NCI-H748 (cell line): ENCODE data around the gene JCHAIN.
"Not testable (repeated sequence)": the region's sequence is repeated elsewhere in the genome, so short reads cannot be mapped to it uniquely, and the experiment has no call there.

ENCODE experiments used
- DNase-seq: peaks from one replicate; lab custom pipeline; 2025; ENCODE audit not compliant: unreplicated experiment; lab: John Stamatoyannopoulos, UW

The JCHAIN gene

DNA sequence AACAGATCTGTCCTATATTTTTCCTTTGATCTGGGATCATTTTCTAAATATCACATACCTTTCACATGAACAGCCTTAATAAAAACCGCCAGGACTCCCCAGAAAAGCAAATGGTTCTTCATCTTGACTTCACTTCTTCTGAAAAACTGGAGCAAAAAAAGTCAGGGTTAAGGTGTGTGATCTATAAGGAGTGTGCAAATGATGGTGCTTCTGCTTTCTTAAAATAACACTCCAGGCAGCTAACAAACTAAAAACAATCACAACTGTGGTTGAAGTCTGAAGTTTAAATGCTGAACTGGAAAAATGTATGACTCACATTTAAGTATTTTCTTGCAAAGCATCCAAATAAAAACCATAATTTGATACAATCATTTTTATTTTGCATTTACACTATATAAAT, at the start of gene JCHAIN:
JCHAIN (minus strand) TSS at position 140 of the 400 bp plus-strand sequence; CDS start at position 122, 18 bp downstream.
- DNase-seq = no peak

DNA sequence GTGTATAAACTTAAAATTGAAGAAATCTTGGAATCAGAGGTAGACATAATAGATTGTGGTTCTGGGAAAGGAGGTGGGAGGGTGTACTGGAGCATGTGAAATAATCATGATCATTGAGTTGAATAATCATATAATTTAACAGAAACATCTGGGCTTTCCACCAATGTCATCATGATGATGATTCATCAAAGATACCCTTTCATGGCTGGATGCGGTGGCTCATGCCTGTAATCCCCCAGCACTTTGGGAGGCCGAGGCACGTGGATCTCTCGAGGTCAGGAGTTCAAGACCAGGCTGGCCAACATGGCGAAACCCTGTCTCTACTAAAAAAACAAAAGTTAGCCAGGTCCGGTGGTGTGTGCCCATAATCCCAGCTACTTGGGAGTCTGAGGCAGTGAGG, 48.8 kb upstream of the JCHAIN start:
- DNase-seq = no peak

GRCh38 chr4:70714079-70714887, 48.0 kb upstream of the JCHAIN start:
- no peak for DNase-seq

DNA sequence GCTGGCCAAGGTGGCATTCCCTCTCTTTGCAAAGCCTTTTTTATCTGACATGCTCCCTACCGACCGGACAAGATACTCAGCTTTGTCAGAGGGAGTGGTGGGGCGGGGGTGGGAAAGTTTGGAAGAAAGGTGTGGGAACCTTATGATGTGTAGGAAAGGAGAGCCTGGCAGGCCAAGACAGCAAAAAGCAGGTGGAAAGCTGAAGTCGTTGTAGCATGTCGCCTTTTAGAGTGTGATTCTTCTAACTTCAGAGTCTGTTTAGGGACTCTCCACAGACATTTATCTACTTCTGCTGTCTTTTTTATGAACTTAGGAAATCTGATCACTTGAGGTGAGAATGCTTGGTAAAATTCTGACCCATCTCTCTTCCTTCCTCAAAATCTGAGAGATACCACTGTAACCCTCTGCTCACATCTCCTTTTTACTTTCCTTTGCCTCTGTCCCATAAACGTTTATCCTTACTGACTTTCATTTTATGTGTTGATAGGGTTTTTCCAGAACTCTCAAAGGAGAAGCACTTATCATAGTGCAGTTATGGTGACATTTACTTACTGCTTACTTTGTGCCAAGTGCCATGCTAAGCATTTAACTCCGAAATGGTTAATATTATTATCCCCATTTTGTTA, 47.3 kb upstream of the JCHAIN start:
- DNase-seq = no peak

GRCh38 chr4:70712604-70713452, 46.5 kb upstream of the JCHAIN start:
- no peak for DNase-seq

DNA sequence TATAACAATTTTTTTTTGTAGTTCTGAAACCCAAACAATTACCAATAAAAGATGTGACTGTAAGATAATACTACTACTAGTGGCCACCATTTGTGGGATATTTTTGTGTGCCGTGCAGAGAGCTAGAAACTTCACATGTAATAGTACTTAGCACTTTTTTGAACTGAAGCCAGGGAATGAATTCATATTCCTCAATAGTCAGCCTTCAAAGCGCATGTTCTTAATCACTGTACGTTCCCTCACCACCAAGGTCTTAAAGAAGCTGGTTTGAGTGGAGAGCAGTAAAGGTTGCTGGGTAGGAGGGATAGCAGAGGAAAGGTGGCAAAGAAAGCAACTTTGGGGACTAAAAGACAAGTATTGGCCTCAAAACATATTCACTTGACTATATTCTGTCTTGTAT, 45.8 kb upstream of the JCHAIN start:
- DNase-seq = no peak

GRCh38 chr4:70711599-70711998, 45.3 kb upstream of the JCHAIN start:
- DNase-seq = no peak

DNA sequence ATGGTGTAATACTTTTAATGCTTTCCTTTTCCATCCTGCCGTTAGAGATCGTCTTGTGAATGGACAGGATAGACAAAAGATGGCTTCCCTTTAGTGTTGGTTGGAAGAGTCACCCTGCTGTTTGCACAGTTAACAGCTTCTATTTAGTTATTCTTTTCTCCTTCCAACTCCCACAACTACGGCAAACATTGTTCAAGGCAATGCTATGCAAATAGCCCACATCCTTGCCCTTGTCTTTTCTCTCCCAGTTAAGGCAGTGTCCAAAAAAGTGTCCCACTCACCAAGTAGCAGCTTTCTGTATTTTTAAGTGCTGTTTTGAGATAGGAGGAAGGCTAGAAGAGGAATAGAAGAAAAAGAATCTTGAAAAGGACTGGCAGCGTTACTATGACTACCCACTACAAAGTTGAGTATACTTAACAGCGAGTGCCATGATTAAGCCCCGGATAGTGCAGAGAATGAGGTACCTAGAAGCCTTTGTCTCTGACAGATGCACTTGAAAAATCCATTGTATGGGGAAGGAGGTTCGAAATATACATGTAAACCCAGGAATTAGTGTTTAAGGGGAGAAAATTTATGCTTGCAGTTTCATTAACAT, 43.4 kb upstream of the JCHAIN start:
- DNase-seq = peak; percentile 45

DNA sequence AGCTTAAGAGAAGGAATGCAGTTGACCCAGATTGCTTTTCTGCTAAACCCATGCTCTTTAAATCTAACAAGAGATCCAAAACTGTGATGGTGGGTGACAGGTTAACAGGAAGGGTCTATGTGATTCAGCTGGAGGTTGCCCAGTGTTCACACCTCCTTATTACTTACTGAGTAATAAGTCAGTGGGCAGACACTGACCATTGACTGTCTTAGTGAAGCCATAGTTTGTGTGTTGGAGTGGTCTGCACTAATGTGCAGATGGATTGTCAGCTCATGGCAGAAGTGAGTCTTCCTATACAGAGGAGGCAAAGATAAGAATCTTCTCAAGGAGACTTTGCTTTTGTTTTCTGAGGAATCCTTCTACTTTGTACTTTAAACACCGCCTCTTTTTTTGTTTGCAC, 40.2 kb upstream of the JCHAIN start:
- DNase-seq = no peak

- no peak for DNase-seq
These were observed 39.7 kb upstream of the JCHAIN start for GRCh38 chr4:70706044-70706461.

- peak; percentile 69 for DNase-seq
These were observed 39.1 kb upstream of the JCHAIN start for GRCh38 chr4:70705183-70706043.

- DNase-seq = no peak
These were observed 38.5 kb upstream of the JCHAIN start for GRCh38 chr4:70704931-70705182.

GRCh38 chr4:70704215-70704930, 38.1 kb upstream of the JCHAIN start:
- peak; percentile 79 for DNase-seq

DNA sequence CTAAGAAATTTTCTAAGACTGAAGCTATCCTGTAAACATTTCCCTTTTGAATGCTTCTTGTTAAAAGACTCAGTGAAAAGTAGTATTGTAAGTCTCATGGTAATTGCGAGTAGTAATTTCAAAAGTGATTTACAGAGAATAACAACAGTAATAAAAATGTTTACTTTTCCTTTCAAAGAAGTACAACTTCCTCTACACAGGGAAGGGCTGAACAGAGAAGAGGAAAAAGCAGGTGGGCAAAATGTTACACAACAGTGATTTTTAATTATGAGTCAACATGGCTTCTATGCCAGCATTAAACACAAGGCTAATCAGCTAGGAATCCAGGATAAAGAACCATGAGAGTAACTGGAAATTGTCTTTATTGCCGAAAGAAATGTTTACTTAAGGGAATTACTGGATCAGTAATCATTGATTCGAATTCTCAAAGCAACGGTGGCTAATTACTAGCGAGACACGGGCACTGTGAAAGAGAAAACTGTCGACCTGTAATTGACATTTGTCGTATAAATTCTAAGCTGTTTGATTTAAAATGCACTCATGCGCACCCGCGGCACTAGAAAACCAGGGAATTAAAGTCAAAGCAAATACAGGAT, 37.4 kb upstream of the JCHAIN start:
- peak; percentile 92 for DNase-seq

- DNase-seq = peak; percentile 11
These were observed 36.3 kb upstream of the JCHAIN start for GRCh38 chr4:70702592-70702991.

DNA sequence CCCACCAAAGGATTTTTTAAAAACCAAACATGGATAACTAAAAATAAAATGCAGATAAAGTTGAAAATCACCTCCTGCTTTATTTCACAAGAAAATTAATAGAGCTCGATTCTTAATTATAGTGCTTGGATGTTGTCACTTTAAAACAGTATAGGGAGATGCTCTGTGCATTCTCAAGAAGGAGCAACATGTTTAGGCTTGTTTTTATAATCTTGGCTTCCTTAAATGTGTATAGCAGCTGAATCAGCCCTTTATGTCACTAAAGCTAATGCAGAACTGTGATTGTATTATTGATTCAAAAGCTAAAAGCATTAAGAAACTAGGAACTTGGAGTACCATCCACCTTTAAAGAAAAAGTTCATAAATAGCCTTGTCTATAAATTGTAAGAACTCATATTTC, 35.0 kb upstream of the JCHAIN start:
- DNase-seq = no peak

- no peak for DNase-seq
These were observed 34.4 kb upstream of the JCHAIN start for GRCh38 chr4:70700712-70701111.

DNA sequence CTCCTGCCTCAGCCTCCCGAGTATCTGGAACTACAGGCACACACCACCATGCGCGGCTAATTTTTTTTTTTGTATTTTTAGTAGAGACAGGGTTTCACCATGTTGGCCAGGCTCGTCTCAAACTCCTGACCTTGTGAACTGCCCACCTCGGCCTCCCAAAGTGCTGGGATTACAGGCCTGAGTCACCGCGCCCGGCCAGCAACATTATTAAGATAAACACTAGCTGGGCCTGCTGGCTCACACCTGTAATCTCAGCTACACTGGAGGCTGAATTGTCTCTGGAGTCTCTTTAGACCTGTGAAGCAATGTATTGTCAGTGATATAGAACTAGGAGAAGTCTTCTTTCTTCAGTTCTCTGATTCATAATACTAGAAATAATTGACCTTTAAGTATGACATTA, 32.1 kb upstream of the JCHAIN start:
- DNase-seq = not testable (repeated sequence)

DNA sequence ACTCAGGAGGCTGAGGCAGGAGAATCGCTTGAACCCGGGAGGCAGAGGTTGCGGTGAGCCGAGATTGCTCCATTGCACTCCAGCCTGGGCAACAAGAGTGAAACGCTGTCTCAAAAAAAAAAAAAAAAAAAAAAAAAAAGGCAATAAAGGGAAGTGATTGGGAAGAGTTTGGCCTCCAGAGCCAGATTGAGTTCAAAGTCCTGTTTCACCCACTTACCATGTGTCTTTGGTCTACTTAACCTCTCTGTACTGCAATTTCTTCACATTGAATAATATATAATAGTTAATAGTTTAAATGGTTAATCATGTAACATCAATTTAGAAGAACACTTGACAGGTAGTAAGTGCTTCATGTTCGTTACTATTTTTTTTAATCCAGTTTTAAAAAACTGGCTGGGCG, 28.3 kb upstream of the JCHAIN start:
- not testable (repeated sequence) for DNase-seq

- DNase-seq = no peak
These were observed 25.4 kb upstream of the JCHAIN start for GRCh38 chr4:70691661-70692060.
